PC-3 (cell line): ENCODE measurements around the gene IL13.

Experiments
- EZH2phosphoT487 ChIP-seq: fragments of 300-600 bp; sonication (generic); IDR thresholded peaks from 2 replicates; pipeline ENCODE4 v1.6.1; 2018; ENCODE audit warnings: mild to moderate bottlenecking, antibody characterized with exemption, low read length, borderline replicate concordance
- TF ChIP-seq, protein P1 (sequence below): fragments of 300-600 bp; sonication (generic); conservative IDR thresholded peaks from 2 replicates; pipeline ENCODE4 v1.5.1; 2017; ENCODE audit warnings: antibody characterized with exemption, low read depth, mild to moderate bottlenecking, low read length

DNA sequence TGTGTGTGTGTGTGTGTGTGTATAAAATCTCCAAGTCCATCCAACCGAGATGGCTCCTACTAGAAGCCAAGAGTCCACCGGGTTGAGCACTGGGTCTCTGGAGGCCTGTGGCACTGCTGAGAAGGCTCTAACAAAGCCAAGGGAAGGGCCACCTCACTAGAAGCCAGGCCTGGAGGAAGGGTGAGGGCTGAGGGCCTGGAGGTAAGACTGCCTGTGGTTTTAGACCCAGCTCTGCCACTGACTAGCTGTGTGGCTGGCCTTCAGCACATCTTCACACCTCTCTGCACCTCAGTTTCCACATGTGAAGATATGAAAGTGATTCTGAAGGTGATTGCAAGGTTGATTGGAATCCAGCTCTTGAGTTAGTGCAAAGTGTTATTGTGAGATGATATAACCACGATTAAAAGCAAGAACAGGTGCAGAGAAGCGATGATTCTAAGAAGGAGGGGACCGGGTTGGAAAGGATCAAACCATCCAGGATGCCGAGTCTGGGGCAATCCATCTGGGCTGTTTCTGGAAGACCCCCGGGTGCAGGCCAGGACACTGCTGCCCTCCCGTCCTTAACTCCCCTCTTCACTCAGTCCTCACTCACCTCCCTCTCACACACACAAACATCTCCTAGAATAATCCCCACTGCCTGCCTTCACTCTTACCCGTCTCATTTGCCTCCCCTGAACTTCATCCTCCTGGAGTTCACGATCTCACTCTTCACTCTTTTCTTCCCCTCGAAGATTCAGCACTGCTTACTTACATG, 18.1 kb downstream of the IL13 start:
- TF ChIP-seq EZH2phosphoT487, result no peak
- TF ChIP-seq, protein P1, sequence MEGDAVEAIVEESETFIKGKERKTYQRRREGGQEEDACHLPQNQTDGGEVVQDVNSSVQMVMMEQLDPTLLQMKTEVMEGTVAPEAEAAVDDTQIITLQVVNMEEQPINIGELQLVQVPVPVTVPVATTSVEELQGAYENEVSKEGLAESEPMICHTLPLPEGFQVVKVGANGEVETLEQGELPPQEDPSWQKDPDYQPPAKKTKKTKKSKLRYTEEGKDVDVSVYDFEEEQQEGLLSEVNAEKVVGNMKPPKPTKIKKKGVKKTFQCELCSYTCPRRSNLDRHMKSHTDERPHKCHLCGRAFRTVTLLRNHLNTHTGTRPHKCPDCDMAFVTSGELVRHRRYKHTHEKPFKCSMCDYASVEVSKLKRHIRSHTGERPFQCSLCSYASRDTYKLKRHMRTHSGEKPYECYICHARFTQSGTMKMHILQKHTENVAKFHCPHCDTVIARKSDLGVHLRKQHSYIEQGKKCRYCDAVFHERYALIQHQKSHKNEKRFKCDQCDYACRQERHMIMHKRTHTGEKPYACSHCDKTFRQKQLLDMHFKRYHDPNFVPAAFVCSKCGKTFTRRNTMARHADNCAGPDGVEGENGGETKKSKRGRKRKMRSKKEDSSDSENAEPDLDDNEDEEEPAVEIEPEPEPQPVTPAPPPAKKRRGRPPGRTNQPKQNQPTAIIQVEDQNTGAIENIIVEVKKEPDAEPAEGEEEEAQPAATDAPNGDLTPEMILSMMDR, result no peak
